HG03159 (cell line): ENCODE data around the gene ADARB2.
"Not testable (repeated sequence)": the region's sequence is repeated elsewhere in the genome, so short reads cannot be mapped to it uniquely, and the experiment has no call there.

Experiments
- ATAC-seq: cut with Tn5 transposase; IDR thresholded peaks from one replicate; pipeline ENCODE4 v1.9.1; 2021; ENCODE audit warnings: mild to moderate bottlenecking, moderate library complexity; ENCODE audit not compliant: unreplicated experiment

The ADARB2 gene

DNA sequence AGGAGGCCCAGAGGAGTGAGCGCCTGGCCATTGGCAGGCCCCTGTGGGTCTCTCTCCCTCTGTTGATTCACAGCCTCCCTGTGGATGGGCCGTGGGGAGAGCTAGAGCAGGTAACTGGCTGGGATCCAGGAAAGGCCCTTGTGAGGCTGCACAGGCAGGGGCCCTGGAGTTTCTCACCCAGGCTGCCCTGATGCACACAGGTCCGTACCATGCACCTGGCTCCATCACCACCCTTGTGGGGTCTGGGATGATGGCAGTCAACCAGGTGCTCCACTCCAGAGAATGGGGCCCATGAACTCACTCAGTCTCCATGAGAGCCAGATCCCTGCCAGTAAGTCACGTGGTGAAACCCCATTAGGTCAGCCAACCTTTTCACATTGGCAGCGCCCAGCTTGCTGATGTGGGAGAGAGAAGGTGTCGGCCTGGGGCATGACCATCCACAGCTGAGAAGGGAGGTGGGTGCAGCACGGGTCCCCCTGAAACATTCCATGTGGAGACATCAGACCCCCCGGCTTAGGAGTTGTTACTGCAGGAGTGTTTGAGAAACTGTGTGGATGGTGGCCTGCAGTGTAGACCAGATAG, 320.8 kb downstream of the ADARB2 start:
- ATAC-seq, result no peak

DNA sequence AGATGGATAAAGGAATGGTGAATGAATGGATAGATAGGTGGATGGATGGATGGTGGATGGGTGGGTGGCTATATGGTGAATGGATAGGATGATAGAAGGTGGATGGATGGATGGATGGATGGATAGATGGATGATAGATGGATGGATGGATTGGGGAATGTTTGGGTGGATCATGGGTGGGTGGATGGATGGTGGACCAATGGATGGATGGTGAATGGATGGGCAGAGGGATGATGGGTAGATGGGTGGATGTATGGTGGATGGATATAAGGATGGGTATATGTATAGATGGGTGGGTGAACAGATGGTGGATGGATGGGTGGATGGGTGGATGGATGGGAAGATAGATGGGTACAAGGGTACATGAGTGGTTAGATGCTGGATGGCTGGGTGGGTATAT, 322.4 kb downstream of the ADARB2 start:
- no peak for ATAC-seq

DNA sequence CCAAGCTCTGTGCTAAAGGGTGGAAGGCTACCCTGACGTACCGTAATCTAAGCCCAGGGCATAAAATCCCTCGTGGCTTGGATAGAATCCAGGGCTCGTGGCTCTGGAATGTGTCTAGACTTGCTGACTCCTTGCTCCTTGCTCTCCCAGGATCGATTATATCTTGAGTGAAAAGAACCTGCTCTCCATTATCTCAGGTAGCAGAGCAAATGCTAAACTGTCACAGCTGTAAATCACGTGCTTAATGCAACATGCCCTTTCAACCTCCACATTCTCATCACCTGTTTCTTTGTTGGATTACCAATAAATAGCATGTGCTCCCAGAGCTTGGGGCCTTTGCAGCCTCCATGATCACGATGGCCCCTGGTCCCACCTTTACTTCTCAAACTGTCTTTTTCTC, 323.0 kb downstream of the ADARB2 start:
- not testable (repeated sequence) for ATAC-seq

DNA sequence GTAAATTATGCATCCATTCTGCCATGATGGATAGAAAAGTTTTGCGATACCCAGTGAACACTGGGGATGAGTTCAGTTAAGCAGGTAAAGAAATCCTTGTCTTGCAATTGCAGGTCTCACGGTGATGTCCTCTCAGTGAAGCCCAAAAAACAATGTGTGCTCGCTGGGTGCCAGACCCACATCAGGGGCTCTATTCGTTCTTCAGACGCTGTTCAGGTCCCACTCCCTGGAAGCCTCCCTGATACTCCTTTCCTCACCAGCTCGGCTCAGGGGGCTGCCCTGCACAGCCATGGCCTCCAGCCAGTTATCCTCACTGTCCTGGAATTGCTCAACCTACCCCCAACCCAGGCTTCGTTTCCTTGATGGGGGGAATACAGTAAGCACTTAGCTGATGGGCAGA, 323.5 kb downstream of the ADARB2 start:
- no peak for ATAC-seq

DNA sequence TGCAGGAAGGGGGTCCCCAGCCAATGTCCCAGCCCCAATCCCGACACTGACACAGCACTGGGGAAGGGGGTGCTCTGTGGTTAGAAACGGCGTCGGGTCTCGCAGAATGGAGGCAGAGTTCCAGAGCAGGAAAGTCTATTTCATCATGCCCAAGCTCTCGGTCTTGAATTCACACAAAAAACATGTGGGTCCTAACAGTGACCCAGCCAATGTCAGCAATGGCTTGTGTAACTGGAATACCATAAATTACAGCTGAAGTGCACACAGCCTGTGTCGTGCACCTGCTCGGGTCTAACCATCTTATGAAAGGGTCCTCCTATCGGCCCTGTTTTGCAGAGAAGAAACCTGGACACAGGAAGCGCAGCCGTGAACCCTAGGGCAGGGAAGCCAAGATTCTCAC, 324.1 kb downstream of the ADARB2 start:
- no peak for ATAC-seq

DNA sequence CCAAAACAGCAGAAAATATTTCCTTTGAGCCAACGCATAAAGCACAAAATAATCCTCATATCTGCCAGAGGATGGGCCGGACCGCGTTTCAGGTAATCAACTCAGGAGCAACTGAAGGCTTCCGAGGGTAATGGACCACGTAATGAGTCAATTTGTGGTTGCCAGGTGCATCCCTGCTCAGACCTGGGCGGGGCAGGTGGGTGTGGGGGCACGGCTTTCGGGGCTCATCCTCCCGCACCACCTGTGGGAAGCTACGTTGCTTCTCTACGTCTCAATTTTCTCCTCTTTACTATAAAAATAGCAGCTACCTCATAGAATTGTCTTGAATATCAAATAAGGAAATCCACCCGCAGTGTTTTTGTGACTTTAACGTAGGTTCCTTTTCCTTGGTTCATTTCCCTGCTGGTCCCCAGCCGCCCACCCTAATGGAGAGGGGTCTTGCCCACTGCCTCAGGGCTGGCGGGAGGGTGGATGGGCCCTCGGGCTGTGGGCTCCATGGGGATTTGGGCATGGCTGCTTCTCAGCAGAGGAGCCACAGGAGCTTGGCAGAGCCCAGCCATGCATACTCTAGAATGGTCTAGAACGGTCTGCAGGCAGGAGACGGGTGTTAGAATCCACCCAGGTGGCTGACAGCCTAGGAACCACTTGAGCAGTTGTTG, 324.7 kb downstream of the ADARB2 start:
- ATAC-seq, result no peak

DNA sequence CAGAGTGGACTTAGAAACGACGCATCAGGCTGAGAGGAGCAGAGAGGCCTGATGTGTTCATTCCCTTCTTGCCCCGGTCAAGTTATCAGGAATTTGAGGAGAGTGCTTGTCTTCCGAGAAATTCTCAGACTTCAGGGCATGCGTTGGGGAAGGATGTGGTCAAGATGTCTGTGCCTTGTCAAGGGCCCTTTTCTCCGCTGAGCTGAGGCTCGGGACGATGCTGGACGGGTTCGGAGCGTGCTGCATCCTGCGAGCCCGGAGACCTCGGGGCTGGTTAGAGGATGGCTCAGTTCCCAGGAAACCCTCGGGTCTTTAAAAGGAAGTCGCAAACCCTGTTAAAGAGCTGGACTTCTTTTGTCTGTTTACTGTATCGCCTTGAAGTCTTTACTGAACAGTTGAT, 325.4 kb downstream of the ADARB2 start:
- no peak for ATAC-seq

DNA sequence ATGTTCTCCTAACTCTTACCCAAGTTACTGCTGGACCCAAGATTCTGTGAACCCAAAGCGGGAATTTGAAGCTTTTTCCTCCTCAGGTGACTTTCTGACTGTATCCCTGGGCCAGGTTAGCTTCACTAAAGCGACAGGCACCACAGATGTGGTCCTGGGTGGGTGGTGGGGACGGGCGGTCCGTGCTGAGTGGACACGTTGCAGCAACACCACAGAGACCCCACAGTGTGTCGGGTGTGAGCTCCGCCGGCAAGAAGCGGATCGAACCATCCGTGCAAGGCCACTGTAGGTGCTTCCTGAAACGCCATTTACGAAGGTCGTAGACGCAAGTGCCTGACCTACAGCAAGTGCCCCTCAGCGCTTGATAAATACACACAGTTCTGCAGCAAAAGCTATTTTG, 325.9 kb downstream of the ADARB2 start:
- no peak for ATAC-seq

DNA sequence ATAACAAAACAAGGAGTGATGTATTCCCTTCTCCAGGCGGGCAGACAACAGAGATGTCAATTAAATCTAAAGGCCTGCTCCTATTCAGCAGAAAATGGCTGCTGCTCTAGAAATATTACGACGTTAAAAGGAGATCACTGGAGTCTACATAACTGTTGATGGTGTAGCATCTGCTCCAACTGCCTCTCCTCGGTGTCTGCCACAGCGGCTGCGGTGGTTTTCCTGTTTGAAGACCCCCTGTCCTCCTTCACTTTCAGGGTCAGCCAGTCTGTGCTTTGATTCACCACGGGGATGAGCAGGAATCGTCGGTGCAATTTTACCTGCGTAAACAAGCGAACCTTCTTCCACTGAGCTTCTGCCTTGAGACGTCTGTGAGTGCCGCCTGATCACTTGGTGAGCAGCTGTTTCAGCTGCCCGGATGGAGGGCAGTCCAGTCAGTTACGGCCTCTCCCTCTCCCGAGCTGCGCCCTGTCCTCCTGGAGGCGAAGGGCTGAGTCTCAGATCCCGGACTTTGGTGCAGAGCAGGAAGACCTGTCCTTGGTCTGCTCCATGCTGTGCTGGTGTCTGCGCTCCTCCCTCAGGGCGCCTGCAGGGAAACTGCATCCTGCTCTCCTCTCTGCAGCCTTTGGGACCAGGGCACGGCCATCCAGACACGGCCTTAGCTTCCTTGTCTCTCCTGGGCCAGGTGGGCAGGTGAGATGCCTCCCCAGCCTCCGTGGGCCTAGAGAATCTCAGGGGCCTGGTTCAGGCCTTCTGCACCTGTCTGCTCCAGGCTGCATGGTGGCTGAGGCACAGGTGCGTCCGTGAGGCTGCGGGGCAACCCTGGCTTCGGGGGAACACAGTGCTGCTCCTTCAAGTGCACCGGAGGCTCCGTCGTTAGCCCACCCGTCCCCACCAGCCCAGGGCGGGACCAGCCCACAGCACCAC, 326.6 kb downstream of the ADARB2 start:
- ATAC-seq, result no peak

DNA sequence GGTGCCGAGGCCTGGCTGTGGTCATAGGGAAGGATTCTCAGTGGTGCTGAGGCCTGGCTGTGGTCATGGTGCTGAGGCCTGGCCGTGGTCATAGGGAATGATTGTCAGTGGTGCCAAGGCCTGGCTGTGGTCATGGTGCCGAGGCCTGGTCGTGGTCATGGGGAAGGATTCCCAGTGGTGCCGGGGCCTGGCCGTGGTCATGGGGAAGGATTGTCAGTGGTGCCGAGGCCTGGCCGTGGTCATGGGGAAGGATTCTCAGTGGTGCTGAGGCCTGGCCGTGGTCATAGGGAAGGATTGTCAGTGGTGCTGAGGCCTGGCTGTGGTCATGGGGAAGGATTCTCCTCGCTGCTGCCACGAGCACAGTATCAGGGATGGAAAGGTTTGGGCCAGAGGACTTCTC, 327.3 kb downstream of the ADARB2 start:
- no peak for ATAC-seq

DNA sequence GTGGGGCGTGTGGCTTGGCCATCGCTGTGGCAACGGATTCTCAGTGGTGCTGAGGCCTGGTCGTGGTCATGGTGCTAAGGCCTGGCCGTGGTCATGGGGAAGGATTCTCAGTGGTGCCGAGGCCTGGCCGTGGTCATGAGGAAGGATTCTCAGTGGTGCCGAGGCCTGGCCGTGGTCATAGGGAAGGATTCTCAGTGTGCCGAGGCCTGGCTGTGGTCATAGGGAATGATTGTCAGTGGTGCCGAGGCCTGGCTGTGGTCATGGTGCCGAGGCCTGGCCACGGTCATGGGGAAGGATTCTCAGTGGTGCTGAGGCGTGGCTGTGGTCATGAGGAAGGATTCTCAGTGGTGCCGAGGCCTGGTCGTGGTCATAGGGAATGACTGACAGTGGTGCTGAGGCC, 327.9 kb downstream of the ADARB2 start:
- ATAC-seq, result no peak

DNA sequence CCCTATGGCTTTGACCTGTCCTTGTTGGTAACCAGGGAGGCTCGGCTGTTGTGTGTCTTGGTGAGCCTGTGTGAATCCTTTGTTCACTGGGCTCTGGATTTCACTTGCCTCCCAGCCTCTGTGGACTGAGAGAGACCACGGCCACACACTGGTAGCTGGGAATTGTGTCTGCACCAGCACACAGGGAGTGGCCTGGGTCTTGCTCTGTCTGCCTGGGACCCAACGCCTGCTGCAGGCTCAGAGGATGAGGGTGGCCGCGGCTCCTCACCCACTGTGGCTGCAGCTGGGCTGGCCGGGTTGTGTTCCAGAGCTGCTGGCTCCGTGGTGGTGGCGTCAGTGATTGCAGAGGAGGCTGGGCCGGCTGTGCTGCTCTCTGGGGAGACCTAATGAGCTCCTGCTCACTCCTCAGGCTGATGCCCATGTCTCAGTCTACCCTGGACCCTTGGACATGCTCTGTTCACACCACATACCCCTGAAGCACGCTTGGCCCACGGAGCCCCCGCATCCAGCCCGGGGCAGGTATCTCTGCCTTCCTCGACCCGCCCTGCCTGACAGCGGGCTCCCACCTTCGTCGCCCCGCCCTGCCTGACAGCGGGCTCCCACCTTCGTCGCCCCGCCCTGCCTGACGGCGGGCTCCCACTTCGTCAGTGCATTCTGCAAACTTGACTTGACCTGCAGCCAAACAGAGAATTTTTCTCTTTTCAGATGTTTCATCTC, 328.5 kb downstream of the ADARB2 start:
- no peak for ATAC-seq

DNA sequence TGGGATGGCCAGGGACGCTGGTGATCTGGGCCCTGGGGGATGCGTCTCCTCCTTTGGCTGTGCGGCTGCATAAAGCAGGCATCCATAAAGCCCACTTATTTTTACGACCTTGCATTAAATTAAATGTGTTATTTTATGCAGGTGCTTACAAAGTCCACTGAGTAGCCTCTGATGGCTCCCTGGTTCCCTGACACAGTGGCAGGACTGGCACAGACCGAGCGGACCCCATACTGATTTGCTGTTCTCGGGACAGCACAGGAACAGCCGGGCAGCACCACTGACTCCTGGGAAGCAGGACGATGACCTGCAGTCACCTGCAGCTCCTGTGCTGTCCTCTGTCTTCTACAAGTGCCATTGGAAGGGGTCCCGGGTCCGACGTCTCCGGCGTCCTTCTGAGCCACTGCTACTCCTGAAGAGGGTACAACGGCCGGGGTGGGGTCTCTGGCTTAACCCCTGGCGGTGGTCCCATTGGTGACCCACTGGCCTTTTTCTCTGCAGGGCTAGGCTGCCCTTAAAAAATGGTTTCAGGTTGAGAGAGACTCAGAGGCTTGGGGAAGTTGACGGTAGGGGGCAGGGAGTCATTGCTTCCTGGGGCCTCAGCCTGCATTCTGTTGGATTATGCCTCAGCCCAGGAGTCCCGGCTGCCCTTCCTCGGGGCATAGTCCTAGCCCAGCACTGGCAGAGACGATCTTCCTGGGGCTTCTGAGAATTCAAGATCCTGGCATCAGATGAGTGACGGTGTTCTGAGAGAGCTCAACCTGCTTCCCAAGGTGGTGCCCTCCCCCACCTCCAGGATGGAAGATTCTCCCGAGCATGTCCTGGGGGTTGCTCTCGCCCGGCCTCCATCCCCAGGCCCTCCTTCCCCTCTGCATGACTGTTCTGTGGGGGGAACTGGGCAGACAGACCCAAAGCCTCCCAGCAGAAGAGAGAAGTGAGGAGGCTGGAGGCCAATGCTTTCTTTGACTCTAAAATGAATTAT, 330.1 kb downstream of the ADARB2 start:
- ATAC-seq, result no peak

DNA sequence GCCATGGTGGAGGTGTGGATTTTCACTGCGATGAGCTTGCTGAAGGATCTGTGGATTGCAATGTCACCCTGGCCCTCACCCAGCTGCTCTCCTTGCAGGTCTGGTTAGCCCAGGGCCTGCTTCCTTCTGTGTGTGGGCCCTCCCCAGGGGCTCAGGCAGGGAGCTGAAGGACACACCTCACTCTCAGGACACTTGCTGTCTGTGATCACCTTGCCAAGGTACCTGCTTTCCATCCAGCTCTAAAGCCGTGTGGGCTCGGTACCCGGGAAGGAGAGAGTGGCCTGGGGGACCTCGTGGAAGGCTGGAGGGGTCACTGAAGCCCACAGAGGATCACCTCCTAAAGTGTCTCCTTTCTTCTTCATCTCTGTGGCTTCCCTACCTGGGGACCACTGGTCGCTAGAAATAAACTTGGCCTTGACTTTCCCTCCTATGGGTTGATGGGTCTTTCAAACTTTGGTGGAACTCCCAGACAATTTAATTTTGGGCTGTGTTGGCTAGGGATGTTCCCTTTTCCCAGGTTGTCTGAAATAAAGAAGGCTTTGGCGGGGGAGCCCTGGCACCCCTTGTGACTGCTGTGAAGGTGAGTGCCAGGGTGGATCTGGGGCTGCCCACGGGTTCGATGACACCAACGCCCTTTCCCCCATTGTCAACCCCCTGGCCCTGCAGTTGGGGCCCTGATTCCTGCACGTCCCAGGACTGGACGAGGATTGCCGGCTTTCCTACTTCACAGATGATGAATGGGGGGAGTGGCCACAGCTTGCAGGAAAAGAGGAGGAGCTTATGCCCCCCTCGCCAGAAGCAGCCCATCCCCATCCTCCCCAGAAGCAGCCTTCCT, 331.0 kb downstream of the ADARB2 start:
- no peak for ATAC-seq

DNA sequence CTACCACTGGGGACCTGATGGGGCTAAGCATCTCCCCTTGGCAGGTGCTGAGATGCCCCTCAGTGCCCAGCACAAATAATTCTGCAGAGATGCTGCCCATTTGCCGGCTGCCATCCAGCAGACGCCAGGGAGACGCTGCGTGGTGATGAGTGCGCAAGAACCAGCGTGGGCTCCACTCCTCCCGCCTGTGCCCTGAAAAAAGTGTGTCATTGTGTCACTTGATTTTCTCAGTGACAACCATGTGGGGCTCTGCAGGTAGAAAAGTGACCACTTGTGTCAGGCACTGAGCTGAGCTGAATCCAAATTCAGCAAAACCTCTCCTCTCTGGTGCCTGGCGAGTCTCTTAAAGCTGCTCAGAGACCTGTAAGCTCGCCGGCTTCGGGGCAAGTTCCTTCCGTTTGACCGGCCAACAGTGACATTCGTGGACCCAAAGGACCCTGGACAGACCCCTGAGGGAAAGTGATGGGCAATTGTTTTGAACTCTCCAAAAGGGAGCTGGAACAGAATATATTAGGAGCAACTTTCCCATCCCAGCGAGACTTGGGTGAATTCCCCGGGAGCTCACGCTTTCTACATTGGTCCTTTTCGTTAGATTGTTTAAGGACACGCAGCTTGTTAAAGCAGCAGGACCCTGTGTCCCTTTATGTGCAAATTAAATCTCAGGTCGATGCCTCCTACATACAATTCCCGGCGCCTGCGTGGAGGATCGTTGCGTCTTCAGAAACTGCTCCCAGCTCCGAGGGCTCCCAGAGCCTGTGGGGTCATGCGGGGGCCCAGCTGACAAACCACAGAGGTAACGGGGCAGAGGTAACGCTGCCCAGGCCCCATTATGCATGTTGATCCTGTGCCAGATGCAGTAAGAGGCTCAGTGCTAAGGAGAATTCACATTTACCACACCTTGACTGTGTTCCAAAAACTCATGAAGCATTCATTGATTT, 332.7 kb downstream of the ADARB2 start:
- no peak for ATAC-seq

DNA sequence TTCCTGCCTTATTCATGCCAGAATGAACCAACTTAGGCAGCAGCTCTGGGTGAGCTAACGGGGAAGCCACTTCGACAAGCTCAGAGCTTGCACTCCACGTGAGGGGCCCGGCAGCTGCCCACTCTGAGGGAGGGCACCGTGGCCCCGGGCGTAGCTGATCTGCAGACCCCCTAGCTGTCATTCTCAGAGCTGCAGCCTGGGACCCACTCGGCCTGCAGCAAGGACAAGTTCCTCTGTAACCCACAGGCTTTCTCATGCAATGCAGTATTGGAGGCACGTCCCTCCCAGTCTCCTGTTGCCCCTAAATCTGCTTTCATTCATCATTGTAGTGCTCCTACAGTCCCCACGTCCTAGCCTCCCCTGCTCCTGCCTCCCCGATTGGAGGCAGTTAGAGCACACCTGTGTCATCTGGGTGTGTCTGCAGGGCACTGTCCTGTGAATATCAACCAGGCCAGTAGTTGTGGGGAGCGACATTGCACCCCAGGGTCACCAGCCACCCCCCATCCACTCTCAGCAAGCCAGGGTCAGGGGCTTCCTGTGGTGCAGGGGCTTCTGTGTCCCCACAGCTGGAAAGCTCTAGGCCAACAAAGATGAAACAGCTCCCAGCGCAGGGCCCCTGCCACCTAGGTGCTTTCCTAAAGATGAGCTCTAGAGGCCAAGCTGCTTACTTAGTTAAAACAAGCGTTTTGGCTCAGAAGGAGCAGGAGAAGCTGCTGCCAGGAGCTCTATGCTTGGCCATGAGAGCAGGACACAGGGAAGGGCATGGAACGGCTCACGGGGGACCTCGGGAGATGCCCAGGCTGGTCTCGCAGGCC, 333.6 kb downstream of the ADARB2 start:
- ATAC-seq, result no peak

DNA sequence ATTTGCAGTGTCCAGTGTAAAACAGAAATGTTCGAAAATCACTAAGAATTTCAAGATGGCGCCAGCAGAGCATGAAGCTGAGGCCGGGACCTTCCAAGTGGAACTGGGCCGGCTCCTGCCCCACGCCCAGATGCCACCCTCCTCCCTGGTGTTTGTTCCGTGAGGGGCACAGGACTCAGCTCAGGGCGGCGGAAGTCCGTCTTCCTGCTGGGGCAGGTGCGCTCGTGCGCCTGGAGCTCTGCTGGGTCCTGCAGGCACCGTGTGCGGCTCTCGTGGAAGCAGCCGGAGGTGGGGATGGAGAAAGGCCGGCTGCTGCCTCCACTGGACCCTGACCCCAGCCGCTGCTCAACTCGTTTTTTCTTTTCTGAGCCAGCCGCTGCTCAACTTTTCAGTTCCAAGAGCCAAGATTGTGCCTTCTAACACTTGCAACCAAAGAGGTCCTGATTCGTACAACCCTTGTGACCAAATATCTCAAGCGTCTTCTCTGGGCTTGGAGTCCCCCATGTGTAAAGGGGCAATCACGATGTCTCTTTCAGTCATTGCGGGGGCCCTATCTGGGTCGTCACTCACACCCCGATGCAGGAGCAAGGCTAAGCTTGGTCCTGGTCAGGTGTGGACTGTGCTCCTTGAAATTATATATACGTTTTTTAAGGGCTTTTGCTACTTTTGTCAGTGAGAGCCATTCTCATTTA, 334.4 kb downstream of the ADARB2 start:
- no peak for ATAC-seq
